H7 (cell line): ENCODE measurements around the gene GNG4. TPM values are rescaled to one million over a fixed set of nuclear protein-coding genes. Genes with fewer than 3 reads are reported as not detected.
"Not testable (repeated sequence)": the region's sequence is repeated elsewhere in the genome, so short reads cannot be mapped to it uniquely, and the experiment has no call there.

Experiments
- DNase-seq: peaks from one replicate; pipeline ENCODE4 v3.0.0; 2012
- H3K27me3 ChIP-seq: 2 replicates; pipeline ENCODE4 v1.6.0; 2011; ENCODE audit warnings: mild to moderate bottlenecking, low read length; ENCODE audit not compliant: control insufficient read depth, insufficient read depth
- H3K36me3 ChIP-seq: replicated peaks from 2 replicates; pipeline ENCODE4 v1.5.1; 2011; ENCODE audit warnings: low read length; ENCODE audit not compliant: control insufficient read depth, insufficient read depth
- H3K4me3 ChIP-seq: 2 replicates; pipeline ENCODE4 v1.5.1; 2011; ENCODE audit warnings: low read depth, mild to moderate bottlenecking, control low read depth, low read length, moderate library complexity; ENCODE audit not compliant: insufficient read depth
- total RNA-seq: library from RNA; depleted of rRNA; stranded (reverse); fragments of >200 nt; shearing (Covaris generic); gene quantifications from 2 replicates; pipeline ENCODE4 v1.2.3, GENCODE V29; 2014

Gene GNG4
- total RNA-seq, 1 experiment from 2014 or later, result 39.0 TPM

GRCh38 chr1:235661568-235661967 is 12.0 kb upstream of the GNG4 start:
- no peaks in the 10 kb centered on the region for H3K36me3 ChIP-seq
- no peak overlapping the region for H3K4me3 ChIP-seq
- H3K27me3 ChIP-seq, result no peaks in the 10 kb centered on the region
- DNase-seq, result no peak

DNA sequence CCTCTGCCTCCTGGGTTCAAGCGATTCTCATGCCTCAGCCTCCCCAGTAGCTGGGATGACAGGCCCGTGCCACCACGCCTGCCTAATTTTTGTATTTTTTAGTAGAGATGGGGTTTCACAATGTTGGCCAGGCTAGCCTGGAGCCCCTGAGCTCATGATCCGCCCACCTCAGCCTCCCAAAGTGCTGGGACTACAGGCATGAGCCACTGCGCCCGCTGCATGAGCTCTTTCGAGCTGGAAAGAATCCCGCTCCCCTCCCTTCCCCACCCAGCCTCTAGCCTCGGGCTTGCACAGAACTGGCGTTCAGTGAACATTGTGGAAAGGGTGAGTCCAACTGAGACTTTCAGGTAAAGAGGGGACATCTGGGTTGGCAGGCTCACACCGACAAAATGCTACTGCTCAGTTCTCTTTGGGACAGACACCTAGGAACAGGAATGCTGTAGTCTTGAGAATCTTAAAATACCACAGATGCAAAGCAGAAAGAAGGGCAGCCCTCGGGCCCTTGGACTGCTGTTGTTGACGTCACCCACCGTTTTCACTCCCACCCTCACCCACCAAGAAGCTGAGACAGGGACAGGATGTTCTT is 9.7 kb upstream of the GNG4 start:
- DNase-seq, result no peak
- H3K27me3 ChIP-seq, result no peaks in the 10 kb centered on the region
- H3K36me3 ChIP-seq, result no peaks in the 10 kb centered on the region
- no peak overlapping the region for H3K4me3 ChIP-seq

GRCh38 chr1:235657747-235658526 is 8.4 kb upstream of the GNG4 start:
- DNase-seq, result no peak
- Histone ChIP-seq H3K27me3 (no peaks in the 10 kb centered on the region), H3K4me3 (no peak overlapping the region), H3K36me3 (no peaks in the 10 kb centered on the region)

GRCh38 chr1:235657269-235657668 is 7.7 kb upstream of the GNG4 start:
- Histone ChIP-seq H3K4me3 (no peak overlapping the region), H3K27me3 (no peaks in the 10 kb centered on the region; the same call in 1 of the 2 replicates), H3K36me3 (no peaks in the 10 kb centered on the region)
- no peak for DNase-seq

DNA sequence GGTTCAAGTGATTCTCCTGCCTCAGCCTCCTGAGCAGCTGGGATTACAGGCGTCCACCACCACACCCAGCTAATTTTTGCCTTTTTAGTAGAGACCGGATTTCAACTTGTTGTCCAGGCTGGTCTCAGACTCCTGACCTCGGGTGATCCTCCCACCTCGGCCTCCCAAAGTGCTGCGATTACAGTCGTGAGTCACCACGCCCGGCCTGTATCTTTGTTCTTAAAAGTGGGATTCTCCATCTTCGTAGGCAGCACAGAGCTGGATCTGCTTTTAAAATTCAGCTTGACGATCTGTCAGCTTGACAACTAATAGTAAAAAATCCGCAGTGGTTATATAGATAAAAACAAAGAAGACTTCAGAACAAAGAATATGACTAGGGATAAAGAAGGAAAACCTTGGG is 2.8 kb upstream of the GNG4 start:
- DNase-seq, result no peak
- no peaks in the 10 kb centered on the region for H3K36me3 ChIP-seq
- H3K4me3 ChIP-seq, result no peak overlapping the region
- H3K27me3 ChIP-seq, result peaks cover 22% of the 10 kb centered on the region; the same call in 1 of the 2 replicates

DNA sequence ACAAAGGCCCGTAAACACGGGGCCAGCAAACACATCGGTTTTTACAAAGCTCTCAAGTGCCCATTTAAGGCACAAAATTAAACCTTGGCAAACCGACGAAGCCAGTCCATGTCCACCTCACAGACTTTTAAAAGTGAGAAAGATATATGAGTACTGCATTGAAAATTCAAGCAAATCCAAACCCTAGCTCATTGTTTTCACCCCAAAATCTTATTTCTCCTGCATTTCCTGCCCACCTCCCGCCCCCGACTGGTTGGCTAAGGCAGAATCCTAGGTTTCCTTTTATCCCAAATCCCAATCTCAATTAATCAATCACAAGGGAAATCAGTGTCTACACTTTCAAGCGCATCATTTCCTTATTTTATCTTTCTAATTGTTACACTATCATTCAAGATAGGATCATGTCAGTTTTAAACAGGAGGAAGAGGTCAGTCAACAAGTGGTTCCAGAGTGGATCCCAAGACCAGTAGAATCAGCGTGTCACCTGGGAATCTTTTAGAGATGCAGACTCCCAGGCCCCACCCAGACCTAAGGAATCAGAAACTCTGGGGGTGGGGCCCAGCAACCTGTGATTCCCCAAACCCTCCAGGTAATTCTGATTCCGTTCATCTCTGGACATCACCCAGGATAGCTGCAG is 1.7 kb upstream of the GNG4 start:
- Histone ChIP-seq H3K36me3 (no peaks in the 10 kb centered on the region), H3K27me3 (peaks cover 22% of the 10 kb centered on the region; the same call in 1 of the 2 replicates), H3K4me3 (peak overlapping the region; percentile 77)
- no peak for DNase-seq

GRCh38 chr1:235650341-235651169 is 971 bp upstream of the GNG4 start:
- Histone ChIP-seq H3K27me3 (peaks cover 22% of the 10 kb centered on the region; the same call in 1 of the 2 replicates), H3K4me3 (peak overlapping the region; percentile 77), H3K36me3 (no peaks in the 10 kb centered on the region)
- DNase-seq, result peak; percentile 95

DNA sequence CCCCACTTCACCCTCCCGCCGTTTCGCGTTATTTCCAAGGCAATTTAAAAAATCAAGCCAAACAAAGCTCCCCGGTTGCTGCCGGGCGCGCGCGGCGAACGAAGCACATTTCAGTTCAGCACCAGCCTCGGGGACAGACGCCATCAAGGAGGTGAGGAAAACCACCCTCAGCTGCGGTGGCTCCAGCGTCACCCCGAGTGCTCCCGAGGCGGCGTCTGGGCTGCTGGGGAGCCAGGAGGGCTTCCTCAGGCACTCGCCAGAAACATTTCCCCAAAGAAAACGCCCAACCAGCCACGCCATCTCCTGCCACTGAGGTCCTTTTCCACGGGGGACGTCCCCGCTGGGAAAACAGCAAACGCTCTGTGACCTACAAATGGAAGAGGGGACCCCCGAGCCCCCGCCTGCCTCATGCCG is 623 bp downstream of the GNG4 start:
- Histone ChIP-seq H3K27me3 (peaks cover 22% of the 10 kb centered on the region; the same call in 1 of the 2 replicates), H3K36me3 (no peaks in the 10 kb centered on the region)
- peak; percentile 90 for DNase-seq

DNA sequence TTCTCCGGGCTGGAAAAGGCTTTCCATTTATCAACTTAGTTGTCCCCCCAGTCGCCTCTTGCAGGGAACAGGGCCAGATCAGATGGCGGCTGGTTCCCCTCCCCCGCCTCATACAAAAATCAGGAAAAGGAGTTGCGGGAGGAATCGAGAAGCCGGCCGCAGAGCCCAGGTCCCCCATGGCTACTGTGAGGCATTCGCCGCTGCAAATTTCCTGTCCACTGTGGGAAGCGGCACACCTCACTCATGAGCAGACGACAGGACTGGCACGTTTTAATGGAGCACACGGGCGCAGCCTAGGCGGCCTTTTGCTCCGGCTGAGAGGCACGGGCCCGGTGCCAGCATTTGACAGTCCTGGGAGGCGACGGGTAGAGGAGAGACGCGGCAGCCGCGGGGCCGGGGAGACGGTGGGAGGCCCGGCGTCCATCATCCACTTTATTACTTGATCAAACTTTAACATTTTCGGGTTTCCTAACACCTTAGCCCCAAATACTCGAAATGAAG is 1.1 kb downstream of the GNG4 start:
- no peaks in the 10 kb centered on the region for H3K36me3 ChIP-seq
- H3K27me3 ChIP-seq, result peaks cover 22% of the 10 kb centered on the region; the same call in 1 of the 2 replicates
- H3K4me3 ChIP-seq, result peak overlapping the region; percentile 72
- peak; percentile 75 for DNase-seq

More for the DNA sequence above, 623 bp downstream of the GNG4 start:
- peak overlapping the region; percentile 72 for H3K4me3 ChIP-seq

DNA sequence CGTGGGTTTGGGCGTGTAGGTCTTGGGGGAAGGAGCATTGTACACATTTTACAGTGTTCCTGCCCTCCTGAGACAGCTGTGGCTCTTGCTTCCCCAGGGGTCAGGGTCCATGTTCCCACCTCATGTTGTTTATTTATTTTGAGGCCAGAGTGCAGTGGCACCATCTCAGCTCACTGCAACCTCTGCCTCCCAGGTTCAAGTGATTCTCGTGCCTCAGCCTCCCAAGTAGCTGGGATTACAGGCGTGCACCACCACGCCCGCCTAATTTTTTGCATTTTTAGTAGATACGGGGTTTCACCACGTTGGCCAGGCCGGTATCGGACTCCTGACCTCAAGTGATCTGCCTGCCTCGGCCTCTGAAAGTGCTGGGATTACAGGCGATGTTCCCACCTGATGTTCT is 2.0 kb downstream of the GNG4 start:
- not testable (repeated sequence) for H3K36me3 ChIP-seq, DNase-seq, H3K4me3 ChIP-seq
- H3K27me3 ChIP-seq, result peaks cover 22% of the 10 kb centered on the region; the same call in 1 of the 2 replicates

GRCh38 chr1:235646463-235646862 is 3.1 kb downstream of the GNG4 start:
- Histone ChIP-seq H3K36me3 (no peaks in the 10 kb centered on the region), H3K27me3 (peaks cover 22% of the 10 kb centered on the region; the same call in 1 of the 2 replicates), H3K4me3 (no peak overlapping the region)
- DNase-seq, result no peak

- Histone ChIP-seq H3K27me3 (peaks cover 11% of the 10 kb centered on the region; the same call in 1 of the 2 replicates), H3K36me3 (no peaks in the 10 kb centered on the region), H3K4me3 (no peak overlapping the region)
- DNase-seq, result no peak
Observed at GRCh38 chr1:235644693-235645305, 4.8 kb downstream of the GNG4 start.

DNA sequence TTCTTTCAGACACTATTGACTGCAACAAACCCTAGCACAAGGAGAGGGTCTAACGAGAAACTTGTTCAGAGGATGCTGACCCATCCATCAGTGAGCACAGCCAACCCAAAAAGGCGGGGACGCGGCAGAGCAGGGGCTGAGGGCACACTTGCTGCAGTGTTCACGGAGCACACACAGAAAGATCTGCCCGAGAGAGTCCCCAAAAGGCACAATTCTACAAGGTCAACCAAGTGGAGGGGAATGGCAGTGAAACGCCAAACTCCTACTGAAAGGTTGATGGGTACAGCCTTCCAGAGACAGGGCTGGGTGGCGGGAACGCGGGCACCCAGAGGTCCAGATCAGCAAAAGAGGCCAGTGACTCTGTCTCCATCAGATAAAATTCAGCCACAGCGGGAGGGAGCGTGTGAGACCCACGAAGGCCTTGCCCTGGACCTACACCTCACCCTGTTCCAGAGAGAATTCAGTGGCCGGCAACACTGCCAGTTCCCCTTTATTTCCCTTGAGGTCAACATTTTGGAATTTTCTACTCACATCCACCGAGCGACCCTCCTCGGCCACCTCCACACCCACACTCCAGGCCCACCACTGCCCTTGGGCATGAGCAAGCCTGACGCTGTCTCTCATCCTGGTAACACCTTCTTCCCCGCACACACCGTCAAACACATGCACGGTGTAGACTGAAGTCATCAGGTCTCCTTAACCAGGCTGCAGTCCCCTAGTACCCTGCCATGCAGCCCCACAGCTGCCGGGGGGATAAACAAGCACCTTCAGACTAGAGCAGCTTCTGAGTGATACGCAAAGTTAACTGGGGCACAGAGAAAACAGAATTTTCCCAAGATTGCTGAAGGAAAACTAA is 5.5 kb downstream of the GNG4 start:
- Histone ChIP-seq H3K4me3 (no peak overlapping the region), H3K27me3 (peaks cover 7% of the 10 kb centered on the region; the same call in 1 of the 2 replicates), H3K36me3 (no peaks in the 10 kb centered on the region)
- no peak for DNase-seq
